ENCODE results near the gene ITCH. TPM values are rescaled to one million over a fixed set of nuclear protein-coding genes. Genes with fewer than 3 reads are reported as not detected.

Gene ITCH
- total RNA-seq, 1 experiment from 2014 or later, result 78.8 TPM

GRCh38 chr20:34421766-34422466 is 58.8 kb downstream of the ITCH start:
- no peak overlapping the region for H3K27ac ChIP-seq (ENCODE audit: low read depth, low read length)
- H3K79me2 ChIP-seq (ENCODE audit: insufficient read depth, low read length), result peaks cover 58% of the 10 kb centered on the region
- TF ChIP-seq FOSL1 (IDR thresholded peaks at IDR 0.05; ENCODE audit: low read depth), result no peak
- no peak for TF ChIP-seq SRF (IDR thresholded peaks at IDR 0.05; ENCODE audit: low read depth)
- TF ChIP-seq POLR2AphosphoS5 (IDR thresholded peaks at IDR 0.05; ENCODE audit: low read depth, low read length), result no peak
- TF ChIP-seq EGR1 (IDR thresholded peaks at IDR 0.05; ENCODE audit: low read depth), result no peak
- TF ChIP-seq REST (IDR thresholded peaks at IDR 0.05; ENCODE audit: low read depth), result no peak
- no peak for TF ChIP-seq ZBTB33 (IDR thresholded peaks at IDR 0.05; ENCODE audit: extremely low read depth, insufficient replicate concordance, low read length)
- no peak for TF ChIP-seq SP1 (IDR thresholded peaks at IDR 0.05; ENCODE audit: low read depth)
- no peak for TF ChIP-seq ZNF274 (IDR thresholded peaks at IDR 0.05; ENCODE audit: low read depth, low read length)
- TF ChIP-seq ELF1 (IDR thresholded peaks at IDR 0.05; ENCODE audit: borderline replicate concordance, low read depth), result no peak
- TF ChIP-seq ATF3 (IDR thresholded peaks at IDR 0.05), result no peak
- no peak for TF ChIP-seq EZH2 (IDR thresholded peaks at IDR 0.05)
- TF ChIP-seq POLR2A (IDR thresholded peaks at IDR 0.05; ENCODE audit: borderline replicate concordance, extremely low read depth, insufficient read depth, insufficient read length), result no peak
- TF ChIP-seq JUND (IDR thresholded peaks at IDR 0.05), result no peak
- TF ChIP-seq CEBPB (IDR thresholded peaks at IDR 0.05; ENCODE audit: low read depth), result no peak
- no peak for TF ChIP-seq EZH2phosphoT487 (IDR thresholded peaks at IDR 0.05; ENCODE audit: borderline replicate concordance)
- no peak for TF ChIP-seq RAD21 (IDR thresholded peaks at IDR 0.05; ENCODE audit: low read depth)
- TF ChIP-seq CBX3 (IDR thresholded peaks at IDR 0.05; ENCODE audit: low read depth), result no peak
- TF ChIP-seq TCF7L2 (IDR thresholded peaks at IDR 0.05; ENCODE audit: borderline replicate concordance, extremely low read depth, insufficient read depth, insufficient read length), result no peak
- no peaks in the 10 kb centered on the region for H3K9me3 ChIP-seq (ENCODE audit: control insufficient read depth in 1 of 2, insufficient read depth in 1 of 2, low read depth in 1 of 2, low read length in 2 of 2)
- BruUV-seq (replicated peaks), result no TSS peak
- H3K36me3 ChIP-seq (ENCODE audit: control insufficient read depth in 1 of 2, insufficient read depth in 2 of 2, low read length in 2 of 2), result peaks cover 6 to 14% of the 10 kb centered on the region in 2 experiments; a peak in 2 of 4 replicates
- no peak overlapping the region for H3K4me3 ChIP-seq (replicated peaks in 1 of 2; ENCODE audit: low read depth in 1 of 2, low read length in 2 of 2)
- intact Hi-C loops (cut with micrococcal nuclease), result no loop called here
- 0 out of 2 replicates have a peak, but pooled peaks cover 5% of the 10 kb centered on the region for H4K20me1 ChIP-seq (ENCODE audit: insufficient read depth)
- DNase-seq (ENCODE audit: low read depth, low spot score) (no peak), ATAC-seq (no peak)
- no peaks in the 10 kb centered on the region for H3K27me3 ChIP-seq (ENCODE audit: insufficient read depth, low read length)
- RAD21 ChIA-PET (ENCODE audit: low non-redundant PET in 1 of 2, low total read pairs in 2 of 2, uncharacterized antibody in 2 of 2, unreplicated experiment in 2 of 2), result no interaction called here
- no peaks in the 10 kb centered on the region for H3K9me2 ChIP-seq (ENCODE audit: insufficient read depth)
- no peaks in the 10 kb centered on the region for H3K4me1 ChIP-seq (ENCODE audit: control insufficient read depth in 1 of 2, insufficient read depth in 2 of 2, low read length in 2 of 2)
- CTCF ChIA-PET, result no interaction called here
- H3K4me2 ChIP-seq (ENCODE audit: low read length), result no peak overlapping the region
- H2AFZ ChIP-seq (ENCODE audit: low read depth, low read length, poor library complexity, severe bottlenecking), result no peak overlapping the region
- no peak overlapping the region for H3K9ac ChIP-seq (ENCODE audit: low read length)
- POLR2A ChIA-PET, result no interaction called here
